ENCODE data around the gene SDK1.

The SDK1 gene

DNA sequence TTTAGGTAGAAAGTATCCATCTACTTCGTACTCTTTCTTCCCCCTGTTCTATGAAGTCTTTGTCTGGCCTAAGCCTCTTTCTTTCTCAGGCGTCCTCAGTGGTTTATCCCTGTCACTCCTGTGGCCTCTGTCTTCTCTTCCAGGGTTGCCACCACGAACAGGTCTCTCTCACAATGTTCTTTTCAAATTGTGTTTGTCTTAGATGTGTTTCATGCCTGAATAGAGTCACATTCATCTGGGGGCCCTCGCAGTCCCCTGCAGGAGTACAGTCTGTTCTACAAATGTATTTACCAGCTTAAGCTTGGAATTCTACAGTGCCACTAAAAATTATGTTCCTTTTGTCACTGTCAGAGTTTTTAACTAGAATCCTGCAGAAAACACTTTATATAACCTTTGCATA lies 700.7 kb downstream of the SDK1 start:
- no peak for DNase-seq

DNA sequence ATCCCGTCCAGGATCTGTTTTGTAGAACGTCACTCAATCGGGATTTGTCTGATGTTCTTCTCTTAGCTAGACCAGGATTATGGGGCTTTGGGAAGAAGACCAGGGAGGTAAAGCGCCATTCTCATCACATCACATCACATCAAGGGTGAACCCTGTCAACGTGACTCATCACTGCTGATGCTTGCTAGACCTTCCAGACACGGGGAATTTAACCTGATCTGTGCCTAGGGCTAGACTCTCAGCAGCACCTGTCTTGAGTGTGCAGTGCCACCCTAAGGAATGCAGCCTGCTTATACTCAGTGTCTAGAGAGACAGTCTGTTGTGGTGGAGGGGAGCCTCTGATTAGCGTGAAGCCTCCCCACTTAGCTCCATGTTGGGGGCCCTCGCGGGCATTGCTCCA lies 702.5 kb downstream of the SDK1 start:
- no peak for DNase-seq

DNA sequence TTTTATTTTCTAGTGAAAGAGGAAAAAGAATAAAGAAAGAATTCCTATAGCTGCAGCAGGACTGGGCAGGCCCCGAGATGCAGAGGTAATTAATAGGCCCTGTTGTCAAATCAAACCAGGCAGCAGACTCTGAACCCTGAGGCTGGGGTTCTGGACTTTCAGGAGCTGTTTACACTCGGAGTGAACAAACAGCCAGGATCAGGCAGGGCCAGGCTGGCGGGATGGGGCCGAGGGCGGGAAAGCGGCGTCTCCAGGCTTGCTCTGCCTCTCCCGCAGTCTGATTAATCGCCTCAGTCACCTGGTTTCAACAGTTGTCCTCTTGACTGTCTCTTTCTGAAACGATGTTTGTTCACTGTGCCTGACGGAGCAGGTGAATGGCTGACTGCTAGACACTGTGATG lies 705.6 kb downstream of the SDK1 start:
- no peak for DNase-seq

DNA sequence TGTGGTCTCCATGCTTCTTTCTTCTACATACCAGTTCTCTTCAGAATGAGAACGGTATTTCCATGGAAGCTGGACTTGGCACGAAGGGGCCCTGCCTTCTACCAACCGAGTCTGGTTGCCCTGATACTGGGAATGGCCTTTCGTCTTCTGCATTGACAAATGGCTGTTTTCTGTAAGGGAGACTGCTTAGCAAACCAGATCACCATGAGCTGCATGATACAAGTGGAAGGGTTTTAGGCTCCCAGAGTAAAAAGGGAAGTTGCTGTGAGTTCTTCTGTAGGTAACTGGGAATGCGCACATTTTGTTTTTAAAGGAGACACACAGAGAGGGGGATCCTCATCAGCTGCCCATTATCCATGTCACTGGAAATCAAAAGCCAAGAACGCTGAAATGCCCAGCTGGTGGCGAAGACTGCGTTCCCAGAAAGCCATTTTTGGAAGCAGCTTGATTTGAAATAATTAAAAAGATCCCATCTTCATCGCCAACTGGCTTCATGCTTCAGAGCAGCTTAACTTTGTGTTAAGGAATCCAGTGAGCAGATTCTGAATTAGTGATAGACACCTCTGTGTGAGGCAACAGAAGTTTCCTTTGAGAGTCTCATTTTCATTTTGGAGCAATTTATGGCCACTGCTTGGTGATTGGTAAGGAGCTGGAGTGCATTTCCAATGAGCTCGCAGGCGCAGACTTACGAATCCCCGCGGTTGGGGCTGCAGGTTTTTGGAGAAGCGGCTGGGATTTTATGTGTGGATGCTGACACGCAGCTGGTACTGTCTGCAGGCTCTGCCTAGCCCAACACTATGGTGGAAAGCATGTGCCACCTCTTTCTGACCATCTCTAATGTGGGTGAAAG lies 708.4 kb downstream of the SDK1 start:
- peak; percentile 17 for DNase-seq

DNA sequence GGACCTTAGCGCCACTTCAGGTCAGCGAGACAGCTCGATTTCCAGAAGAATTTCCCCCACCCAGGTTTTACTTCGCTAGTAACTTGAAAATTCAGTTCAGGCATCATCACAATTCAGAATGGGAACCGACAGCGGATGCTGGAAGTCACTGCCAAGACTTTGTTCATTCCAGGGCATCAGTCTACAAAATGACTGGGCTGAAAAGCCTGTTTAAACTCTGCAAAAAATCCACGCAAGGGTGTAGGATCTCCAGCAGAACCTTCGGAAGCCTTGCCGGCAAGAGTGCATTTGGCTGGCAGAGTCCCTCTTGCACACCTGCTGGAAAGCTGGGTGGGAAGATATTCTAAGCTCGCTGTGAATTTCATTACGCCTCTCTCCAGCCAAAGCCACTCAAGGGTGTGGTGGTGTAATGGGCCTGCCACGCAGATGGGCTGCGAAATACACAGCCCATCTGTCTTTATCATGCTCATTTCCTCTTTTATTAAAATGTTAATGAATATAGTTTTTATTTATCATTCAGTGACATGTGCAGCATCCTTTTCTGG lies 709.1 kb downstream of the SDK1 start:
- DNase-seq, result peak; percentile 36

DNA sequence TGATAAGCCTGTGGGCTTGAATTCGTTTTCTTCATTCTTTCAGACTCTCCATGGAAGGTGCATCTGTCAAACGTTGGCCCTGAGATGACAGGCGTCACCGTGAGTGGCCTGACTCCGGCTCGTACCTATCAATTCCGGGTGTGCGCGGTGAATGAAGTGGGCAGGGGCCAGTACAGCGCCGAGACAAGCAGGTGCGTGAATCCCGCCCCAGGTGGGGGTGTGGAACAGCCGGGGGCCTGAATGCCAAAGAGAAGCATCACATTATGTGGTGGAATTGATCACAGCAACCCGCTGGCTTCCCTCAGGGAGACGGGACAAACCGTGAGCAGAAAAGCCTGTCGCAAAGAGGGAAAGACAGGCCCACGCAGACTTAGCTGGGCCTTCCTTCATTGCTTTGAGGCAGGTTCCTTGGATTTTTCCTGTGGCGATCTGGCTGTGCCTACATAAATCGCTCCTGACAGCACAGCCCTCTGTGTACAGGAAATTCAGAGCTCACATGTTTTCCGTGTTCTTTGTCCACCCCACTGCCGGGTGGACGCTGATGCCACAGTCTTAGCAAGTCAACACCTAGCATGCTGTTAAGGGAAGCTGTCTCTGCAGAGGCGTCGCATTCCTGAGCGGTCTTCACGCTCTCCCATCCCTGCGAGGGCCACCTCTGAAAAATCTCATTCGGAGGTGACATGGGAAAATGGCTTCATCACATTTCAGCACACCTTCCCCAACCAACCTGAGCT lies 710.0 kb downstream of the SDK1 start:
- no peak for DNase-seq

DNA sequence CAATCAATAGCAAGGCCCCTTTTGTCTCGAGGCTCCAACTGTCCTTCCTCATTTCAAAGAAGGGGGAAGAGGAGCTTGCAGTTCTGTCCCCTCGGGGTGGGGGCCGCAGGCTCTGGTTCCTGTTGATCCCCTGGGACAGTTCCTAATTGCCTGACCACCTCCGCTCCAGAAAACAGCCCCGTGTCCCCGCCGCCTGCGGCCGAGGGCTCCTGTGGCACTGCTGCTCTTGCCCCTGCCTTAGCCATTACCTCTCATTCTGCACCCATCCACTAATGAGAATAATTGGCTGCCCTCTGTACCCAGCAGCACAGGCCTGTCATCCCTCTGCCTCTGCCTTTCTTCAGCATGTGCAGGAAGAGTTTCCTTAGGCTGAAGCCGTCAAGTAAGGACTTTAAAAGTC lies 712.7 kb downstream of the SDK1 start:
- DNase-seq, result no peak

DNA sequence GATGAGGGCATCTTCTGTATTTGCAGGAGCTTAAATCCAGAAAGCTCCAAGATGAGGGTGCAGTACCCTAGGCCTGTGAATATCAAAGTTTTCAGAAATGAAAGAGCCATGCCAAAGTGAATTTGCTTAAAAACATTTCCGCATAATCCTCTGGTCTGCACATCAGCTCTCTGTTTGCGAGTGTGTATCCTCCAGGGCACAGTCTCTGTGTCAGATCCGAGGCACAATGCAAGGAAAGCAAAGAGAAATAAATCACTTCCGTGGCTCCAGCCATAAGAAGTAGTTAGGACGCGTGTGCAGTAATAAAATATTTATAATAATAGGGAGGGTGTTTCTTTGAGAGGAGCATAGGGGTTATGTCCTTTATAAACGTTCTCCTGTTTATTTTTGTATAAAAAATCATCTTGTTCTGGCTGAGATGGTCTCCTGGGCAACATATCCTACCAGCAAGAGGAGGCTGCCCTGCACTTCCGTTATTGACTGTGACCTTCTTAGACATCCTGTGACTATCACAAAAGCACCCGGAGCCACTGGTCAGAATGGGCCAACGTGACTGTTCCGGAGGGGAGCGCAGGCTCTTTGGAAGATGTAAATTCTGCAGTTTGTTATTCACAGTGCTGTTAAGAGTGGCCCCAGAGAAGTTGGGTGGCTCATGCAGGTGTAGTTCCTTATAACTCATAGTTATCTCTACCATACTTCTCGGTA lies 713.4 kb downstream of the SDK1 start:
- no peak for DNase-seq

DNA sequence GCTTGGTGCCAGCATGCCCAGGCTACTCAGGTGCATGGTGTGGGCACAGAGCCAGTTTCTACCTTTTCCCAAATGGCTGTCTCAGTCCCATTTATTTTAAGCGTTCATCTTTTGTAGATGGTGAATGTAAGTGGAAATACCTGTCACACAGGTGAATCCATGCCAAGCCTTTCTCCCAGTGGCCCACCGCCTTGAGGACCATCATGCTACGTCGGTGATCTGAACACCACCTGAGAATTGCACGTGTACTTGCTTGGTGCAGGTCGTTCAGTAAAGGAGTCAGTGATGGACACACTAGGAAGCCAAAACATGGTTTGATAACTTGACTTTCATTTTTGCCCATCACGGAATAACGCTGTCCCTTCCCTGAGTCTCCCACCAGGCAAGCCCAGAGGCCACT lies 714.3 kb downstream of the SDK1 start:
- DNase-seq, result no peak

DNA sequence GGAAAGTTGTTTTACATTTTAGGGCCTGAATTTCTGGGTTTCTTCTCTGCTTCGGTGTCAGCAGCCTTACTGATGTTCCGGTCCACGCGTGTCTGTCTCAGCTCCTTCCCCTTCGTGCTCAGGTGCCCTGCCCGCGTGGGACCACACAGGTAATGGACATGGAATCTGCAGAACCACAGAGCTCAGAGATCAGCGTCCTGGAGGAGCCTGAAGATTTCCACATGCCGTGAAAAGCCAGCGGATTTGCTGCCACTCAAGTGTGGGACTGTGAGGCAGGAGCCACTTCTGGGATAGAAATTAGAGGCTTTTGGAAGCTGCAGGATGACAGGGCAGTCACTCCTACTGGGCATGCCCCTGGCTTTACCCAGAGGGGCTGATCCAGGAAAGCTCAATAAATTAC lies 714.9 kb downstream of the SDK1 start:
- no peak for DNase-seq

DNA sequence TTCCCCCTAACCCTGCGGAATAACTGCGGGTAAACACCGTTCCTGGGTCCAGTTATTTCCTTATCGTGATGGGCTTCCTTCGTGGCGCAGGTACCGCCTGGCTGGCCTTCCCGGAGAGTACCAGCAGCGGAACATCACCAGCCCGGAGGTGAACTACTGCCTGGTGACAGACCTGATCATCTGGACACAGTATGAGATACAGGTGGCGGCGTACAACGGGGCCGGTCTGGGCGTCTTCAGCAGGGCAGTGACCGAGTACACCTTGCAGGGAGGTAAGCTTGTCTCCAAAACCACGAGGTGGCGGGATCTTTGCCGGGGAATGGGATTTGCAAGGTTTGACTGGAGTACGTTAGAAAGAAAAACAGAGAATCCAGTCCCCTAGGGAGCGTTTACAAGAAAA lies 716.0 kb downstream of the SDK1 start:
- DNase-seq, result no peak

DNA sequence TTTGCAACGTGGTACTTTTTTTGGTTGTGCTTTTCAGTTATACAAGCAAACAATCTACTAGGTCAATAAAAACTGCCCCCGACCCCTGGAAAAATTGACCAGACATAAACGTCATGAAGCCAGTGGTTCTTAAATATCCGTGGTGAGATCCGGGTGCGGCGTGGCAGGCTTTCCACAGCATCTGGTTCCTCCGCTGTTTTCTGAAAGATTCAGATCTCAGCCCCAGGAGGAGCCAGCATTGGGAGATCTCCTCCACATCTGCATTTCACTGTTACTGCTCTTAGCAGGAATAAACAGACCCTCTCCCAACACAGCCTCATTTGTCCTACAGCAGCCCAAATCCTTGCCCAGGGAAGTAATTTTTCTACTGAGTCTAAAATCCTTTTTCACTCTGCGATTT lies 716.7 kb downstream of the SDK1 start:
- peak; percentile 35 for DNase-seq

DNA sequence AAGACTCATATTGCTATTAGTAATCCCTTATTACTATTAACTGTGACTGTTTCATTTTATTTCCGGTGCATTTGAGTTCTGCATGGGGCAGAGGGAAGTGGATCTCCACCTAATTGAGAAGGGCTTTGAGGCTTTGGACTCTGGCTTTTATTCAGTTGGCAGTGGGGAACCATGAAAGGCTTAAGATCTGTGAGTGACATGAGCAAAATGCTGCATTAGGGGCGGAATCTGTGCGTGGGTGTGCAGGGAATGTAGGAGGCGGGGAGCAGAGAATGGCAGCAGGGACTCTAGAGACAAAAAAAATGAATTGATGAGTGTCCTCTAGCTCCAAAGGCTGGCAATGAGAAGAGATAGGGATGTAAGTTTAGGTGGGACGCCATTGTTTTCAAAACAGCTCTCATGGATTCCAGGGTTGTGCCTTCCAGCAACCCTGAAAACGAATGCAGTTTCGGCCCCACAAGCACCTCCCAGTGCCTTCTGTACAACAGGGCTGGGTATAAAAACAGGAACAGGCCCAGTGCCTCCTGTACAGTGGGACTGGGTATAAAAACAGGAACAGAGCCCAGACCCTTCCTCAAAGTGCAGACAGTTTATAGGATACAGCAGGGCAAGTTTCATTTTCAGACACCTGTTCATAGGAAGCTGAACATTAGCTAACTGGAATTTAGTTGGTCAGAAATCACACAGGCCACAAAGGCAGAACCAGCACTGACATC lies 717.7 kb downstream of the SDK1 start:
- DNase-seq, result no peak

DNA sequence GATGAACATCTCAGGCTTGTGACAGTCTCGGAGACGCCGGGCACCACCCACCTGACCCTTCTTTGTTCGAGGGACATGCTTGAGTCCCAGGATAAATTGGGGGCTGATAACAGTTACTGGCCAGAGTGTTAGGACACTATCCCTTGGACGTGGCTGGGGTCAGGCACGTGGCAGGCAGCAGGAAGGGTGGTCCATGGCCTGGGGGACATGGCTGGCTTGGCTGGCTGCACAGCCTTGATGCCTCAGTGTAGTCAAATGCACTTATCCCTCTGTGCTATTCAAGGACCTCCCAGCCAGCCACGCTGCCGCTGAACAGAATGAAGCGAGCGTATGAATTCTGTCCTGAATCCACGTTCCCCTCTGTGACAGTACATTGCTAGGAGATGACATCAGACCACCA lies 719.0 kb downstream of the SDK1 start:
- DNase-seq, result no peak

DNA sequence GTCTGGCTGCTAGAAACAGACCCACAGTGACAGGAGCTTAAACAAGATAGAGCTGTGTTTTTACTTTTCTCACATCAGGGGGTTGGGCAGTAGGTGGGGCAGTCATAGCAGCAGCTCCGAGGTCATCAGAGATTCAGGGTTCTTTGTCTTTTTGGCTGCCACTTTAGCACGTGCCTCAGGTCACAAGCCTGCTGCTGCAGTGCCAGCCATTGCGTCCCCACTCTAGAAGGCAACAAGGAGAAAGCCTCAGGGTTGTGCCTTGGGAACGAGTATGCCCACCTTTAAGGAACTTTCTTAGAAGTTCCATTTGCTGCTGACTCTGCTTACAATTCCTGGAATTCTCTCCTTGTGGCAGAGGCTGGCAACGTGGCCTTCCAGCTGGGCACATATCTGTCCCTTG lies 720.4 kb downstream of the SDK1 start:
- DNase-seq, result no peak

DNA sequence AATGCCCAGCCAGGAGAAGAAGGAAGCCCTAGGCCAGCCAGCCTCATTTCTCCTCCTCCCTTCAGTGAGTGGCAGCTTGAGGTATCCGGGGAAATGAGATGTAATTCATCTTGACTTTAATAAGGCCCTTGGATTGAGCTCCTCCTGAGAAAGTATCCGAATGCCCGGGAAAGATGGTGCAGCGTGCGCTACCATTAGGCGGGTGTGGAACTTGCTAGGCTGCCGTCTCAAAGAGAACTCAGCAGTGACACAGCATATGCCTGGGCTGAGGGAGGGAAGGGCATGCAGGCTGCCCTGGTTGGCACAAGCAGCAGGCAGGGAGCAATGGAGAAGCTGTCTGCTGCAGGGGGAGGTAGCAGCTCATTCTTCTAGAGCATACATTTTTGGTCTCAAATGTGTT lies 721.2 kb downstream of the SDK1 start:
- no peak for DNase-seq

DNA sequence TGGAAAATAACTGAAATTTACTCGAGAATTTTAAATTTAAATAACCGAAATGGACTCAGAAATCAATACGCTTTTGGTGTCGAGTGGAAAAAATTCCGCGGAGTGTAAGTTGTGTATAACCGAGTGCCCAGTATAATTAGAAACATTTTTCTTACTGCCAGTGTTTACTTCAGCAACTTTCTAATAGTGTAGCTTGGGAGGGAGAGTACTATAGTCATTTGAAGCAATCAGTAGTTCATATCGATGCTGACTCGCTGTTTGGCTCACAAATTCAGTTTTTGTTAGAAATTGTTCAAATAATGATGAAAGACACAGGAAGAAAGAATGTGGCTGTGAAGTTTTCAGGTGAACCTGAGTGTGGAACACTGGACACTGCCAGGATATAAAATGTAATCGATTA lies 722.5 kb downstream of the SDK1 start:
- no peak for DNase-seq

DNA sequence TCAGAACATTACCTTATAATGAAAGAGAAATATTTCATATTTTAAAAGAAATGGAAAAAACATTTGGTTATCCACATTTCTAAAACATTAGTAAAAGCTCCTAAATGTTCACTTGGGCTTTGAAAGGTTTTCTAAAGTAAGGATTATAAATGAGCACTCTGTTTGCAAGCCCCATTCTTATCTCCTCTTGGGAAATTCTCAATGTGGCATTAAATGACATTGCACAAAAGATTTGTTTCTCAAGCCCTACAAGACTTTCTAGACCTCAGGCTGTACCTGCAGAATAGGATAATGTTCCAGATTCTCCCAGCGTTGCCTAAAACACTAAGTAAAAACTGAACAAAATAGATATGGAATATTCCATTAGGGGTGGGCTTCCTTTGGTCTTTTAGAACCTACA lies 723.1 kb downstream of the SDK1 start:
- no peak for DNase-seq

DNA sequence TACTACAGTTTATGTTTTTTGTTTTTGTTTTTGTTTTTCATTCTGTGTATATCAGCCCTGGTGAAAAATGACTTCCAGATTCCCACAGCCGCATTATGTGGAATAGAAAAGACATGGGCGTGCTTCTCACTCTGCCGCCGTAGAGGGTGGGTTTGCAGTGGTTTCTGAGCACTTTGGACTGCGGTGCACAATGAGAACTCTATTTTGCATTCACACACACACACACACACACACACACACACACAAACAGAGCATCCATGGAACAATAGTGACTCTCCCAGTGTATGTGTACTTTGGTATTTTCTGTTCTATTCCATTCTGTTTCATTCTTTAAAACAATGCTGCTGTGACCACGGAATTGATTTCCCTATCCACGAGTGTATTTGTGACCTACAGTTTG lies 723.8 kb downstream of the SDK1 start:
- no peak for DNase-seq

DNA sequence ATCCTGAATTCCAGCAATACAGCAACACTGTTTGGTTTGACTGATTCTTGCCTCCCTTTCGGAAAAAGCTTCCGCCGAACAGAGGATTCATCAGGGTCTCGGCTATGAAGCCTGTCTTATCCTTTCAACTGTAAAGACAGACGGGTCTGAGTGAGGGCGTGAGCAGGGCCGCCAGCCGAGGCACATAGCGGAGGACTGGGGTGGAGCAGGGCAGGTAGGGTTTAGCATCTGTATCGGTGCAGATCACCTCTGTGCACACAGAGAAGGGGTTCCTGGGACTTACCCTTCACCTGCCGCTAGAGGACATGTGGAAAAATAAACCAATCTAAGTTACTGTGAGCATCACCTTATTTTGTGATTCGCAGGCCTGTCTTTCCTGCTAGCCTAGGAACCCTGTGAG lies 724.2 kb downstream of the SDK1 start:
- no peak for DNase-seq

DNA sequence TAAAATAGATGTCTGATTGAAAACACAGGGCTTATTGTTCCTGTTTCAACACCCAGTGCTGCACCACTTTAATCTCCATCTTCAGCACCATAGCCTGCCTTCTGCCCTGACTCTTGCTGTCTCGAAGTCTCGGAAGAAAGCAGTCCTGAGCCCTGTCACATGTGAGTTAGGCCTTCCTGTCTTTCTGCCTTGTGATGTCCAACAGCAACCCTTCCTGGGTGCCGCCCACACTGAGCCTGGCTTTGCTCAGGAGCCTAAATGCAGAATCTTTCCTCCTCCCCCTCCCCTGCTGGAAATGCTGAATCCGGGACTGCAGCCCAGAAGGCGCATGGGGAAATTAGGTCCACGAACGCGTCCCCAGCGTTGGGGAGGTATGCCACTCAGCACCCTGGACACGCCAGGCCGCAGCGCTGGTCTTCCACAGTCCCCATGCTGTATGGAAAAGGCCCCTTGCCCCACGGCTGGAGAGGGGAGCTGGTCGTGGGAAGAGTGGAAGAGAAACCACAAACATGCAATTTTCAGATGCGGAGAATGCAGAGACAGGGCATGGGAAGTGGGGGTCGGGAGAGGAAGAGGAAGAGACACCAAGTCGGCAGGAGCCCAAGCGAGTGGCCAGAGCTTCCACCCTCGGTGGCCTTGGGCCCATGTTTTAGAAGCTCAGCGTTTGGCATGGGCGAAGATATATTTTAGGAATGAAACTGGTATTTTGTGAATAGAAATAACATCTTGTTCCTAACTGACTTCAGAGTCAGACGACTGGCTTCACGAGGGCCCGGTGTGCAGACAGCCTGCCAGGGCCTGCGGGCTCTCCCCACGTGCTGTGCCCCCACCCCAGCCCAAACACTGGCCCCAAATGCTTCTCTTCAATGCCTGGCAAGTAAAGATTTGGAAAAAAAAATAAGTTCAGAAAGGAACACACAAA lies 724.9 kb downstream of the SDK1 start:
- peak; percentile 33 for DNase-seq

Data from femur (tissue), 1 donor.